ENCODE data around the gene PARP2. TPM values are rescaled to one million over a fixed set of nuclear protein-coding genes. Genes with fewer than 3 reads are reported as not detected.
A peak's percentile ranks its signal among the peaks of the same experiment; 100 is the strongest.

PARP2 gene
- total RNA-seq, 6 experiments from 2014 or later: 15.7 to 22.9 (median 22.0) TPM

GRCh38 chr14:20306079-20306423, 37.4 kb upstream of the PARP2 start:
- Mint-ChIP-seq H3K9me3 (no peaks in the 10 kb centered on the region), H3K4me3 (peak overlapping the region; percentile 95), H3K36me3 (ENCODE audit: low read depth) (peaks cover 8% of the 10 kb centered on the region; the same call in 1 of the 2 replicates), H3K4me1 (ENCODE audit: low read depth) (peaks cover 37% of the 10 kb centered on the region), H3K27me3 (ENCODE audit: insufficient read depth) (peaks cover 7% of the 10 kb centered on the region; the same call in 1 of the 2 replicates), H3K27ac (peak overlapping the region; percentile 90)
- TF ChIP-seq CTCF (IDR thresholded peaks at IDR 0.05): peak; percentile 7
- no peak for DNase-seq

GRCh38 chr14:20314026-20314425, 29.4 kb upstream of the PARP2 start:
- Mint-ChIP-seq H3K27me3 (ENCODE audit: insufficient read depth) (no peaks in the 10 kb centered on the region; the same call in 1 of the 2 replicates), H3K4me1 (ENCODE audit: low read depth) (no peaks in the 10 kb centered on the region), H3K4me3 (no peak overlapping the region), H3K27ac (no peak overlapping the region), H3K36me3 (ENCODE audit: low read depth) (peaks cover 11% of the 10 kb centered on the region), H3K9me3 (no peaks in the 10 kb centered on the region)
- no peak for DNase-seq
- TF ChIP-seq CTCF (IDR thresholded peaks at IDR 0.05): no peak

- H3K4me1 Mint-ChIP-seq (ENCODE audit: low read depth): no peaks in the 10 kb centered on the region
- TF ChIP-seq CTCF (IDR thresholded peaks at IDR 0.05): no peak
- H3K27me3 Mint-ChIP-seq (ENCODE audit: insufficient read depth): no peaks in the 10 kb centered on the region; the same call in 1 of the 2 replicates
- DNase-seq: no peak
- H3K4me3 Mint-ChIP-seq: no peak overlapping the region
- no peak overlapping the region for H3K27ac Mint-ChIP-seq
- peaks cover 16% of the 10 kb centered on the region for H3K36me3 Mint-ChIP-seq (ENCODE audit: low read depth)
- no peaks in the 10 kb centered on the region for H3K9me3 Mint-ChIP-seq
Measured at GRCh38 chr14:20317720-20318119, 25.7 kb upstream of the PARP2 start.

- TF ChIP-seq CTCF (IDR thresholded peaks at IDR 0.05): peak; percentile 92
- Mint-ChIP-seq H3K27me3 (ENCODE audit: insufficient read depth) (no peaks in the 10 kb centered on the region), H3K27ac (peak overlapping the region; percentile 80), H3K4me3 (peak overlapping the region; percentile 42; the same call in 1 of the 2 replicates), H3K36me3 (ENCODE audit: low read depth) (peaks cover 10% of the 10 kb centered on the region; the same call in 1 of the 2 replicates), H3K4me1 (ENCODE audit: low read depth) (peaks cover 44% of the 10 kb centered on the region), H3K9me3 (no peaks in the 10 kb centered on the region)
- peak; percentile 73 for DNase-seq
Measured at GRCh38 chr14:20327005-20327869, 16.2 kb upstream of the PARP2 start.

GRCh38 chr14:20328705-20329104, 14.7 kb upstream of the PARP2 start:
- H3K9me3 Mint-ChIP-seq: no peaks in the 10 kb centered on the region
- H3K27ac Mint-ChIP-seq: peak overlapping the region; percentile 31; the same call in 1 of the 2 replicates
- H3K27me3 Mint-ChIP-seq (ENCODE audit: insufficient read depth): no peaks in the 10 kb centered on the region
- H3K4me1 Mint-ChIP-seq (ENCODE audit: low read depth): peaks cover 52% of the 10 kb centered on the region
- no peak for TF ChIP-seq CTCF (IDR thresholded peaks at IDR 0.05)
- H3K4me3 Mint-ChIP-seq: no peak overlapping the region
- peaks cover 10% of the 10 kb centered on the region; the same call in 1 of the 2 replicates for H3K36me3 Mint-ChIP-seq (ENCODE audit: low read depth)
- no peak for DNase-seq

All from HFFc6 (cell line).